BJ (cell line): ENCODE data around the gene POLD3. TPM values are rescaled to one million over a fixed set of nuclear protein-coding genes. Genes with fewer than 3 reads are reported as not detected.

Experiments
- CTCF ChIA-PET: fragments of 350-600 bp; formaldehyde crosslinking; extraction: SDS; loops from one replicate; lab custom pipeline; 2021; ENCODE audit warnings: antibody characterized with exemption, inconsistent platforms; lab: Yijun Ruan, JAX
- POLR2A ChIA-PET: fragments of 300-600 bp; sonication (Branson Sonifier 250); formaldehyde crosslinking; extraction: SDS; loops from one replicate; lab custom pipeline; 2021; ENCODE audit warnings: antibody characterized with exemption; lab: Charles Lee
- DNase-seq: peaks from one replicate; pipeline ENCODE4 v3.0.0-alpha.2; 2011; ENCODE audit warnings: low read depth
- H3K27me3 ChIP-seq: 2 replicates; pipeline ENCODE4 v1.6.0; 2011; ENCODE audit warnings: low read length; ENCODE audit not compliant: control insufficient read depth, insufficient read depth
- H3K36me3 ChIP-seq: 2 replicates; pipeline ENCODE4 v1.5.1; 2011; ENCODE audit warnings: low read length; ENCODE audit not compliant: control insufficient read depth, insufficient read depth
- H3K4me3 ChIP-seq: 2 replicates; pipeline ENCODE4 v1.5.1; 2011; ENCODE audit warnings: low read depth, mild to moderate bottlenecking, control low read depth, low read length
- polyA plus RNA-seq: library from polyadenylated mRNA; depleted of rRNA; stranded (reverse); fragments of >200 nt; gene quantifications from 2 replicates; pipeline ENCODE4 v1.2.3, GENCODE V29; 2011
- TF ChIP-seq, protein P1 (sequence below): IDR thresholded peaks from 2 replicates; pipeline ENCODE4 v1.5.1; 2011; ENCODE audit warnings: low read depth, mild to moderate bottlenecking, control low read depth, inconsistent platforms, low read length, moderate library complexity; ENCODE audit not compliant: insufficient read depth

Gene POLD3
- polyA plus RNA-seq, 1 experiment: 11.4 TPM

DNA sequence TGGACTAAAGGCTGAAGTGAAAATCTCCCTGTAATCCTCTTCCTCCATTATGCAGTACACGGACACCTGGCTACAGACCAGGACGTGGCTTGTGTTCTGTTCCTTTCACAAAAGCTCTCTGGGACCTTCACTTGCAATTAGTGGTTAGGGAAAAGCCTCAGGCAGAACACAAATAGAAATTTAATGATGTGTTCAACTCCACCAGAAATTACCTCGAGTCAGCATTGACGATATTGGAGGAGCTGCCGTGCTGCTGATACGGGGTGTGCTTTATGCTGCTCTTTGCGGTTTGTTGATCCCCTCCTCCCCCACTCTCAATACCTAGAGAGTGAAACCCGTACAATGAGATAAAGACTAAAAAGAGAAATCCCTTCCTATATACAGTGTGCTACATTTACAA lies 48.9 kb downstream of the POLD3 start:
- ChIA-PET CTCF (interaction anchor here (0.9 to 1.6 kb wide), 4 partner anchors 11 to 85 kb away, joined by 3 to 4 read pairs (median 4); no protein-coding TSS in a partner anchor), POLR2A (no interaction called here)
- Histone ChIP-seq H3K4me3 (no peak overlapping the region), H3K36me3 (peaks cover 4% of the 10 kb centered on the region), H3K27me3 (no peaks in the 10 kb centered on the region)
- DNase-seq: no peak
- TF ChIP-seq, protein P1, sequence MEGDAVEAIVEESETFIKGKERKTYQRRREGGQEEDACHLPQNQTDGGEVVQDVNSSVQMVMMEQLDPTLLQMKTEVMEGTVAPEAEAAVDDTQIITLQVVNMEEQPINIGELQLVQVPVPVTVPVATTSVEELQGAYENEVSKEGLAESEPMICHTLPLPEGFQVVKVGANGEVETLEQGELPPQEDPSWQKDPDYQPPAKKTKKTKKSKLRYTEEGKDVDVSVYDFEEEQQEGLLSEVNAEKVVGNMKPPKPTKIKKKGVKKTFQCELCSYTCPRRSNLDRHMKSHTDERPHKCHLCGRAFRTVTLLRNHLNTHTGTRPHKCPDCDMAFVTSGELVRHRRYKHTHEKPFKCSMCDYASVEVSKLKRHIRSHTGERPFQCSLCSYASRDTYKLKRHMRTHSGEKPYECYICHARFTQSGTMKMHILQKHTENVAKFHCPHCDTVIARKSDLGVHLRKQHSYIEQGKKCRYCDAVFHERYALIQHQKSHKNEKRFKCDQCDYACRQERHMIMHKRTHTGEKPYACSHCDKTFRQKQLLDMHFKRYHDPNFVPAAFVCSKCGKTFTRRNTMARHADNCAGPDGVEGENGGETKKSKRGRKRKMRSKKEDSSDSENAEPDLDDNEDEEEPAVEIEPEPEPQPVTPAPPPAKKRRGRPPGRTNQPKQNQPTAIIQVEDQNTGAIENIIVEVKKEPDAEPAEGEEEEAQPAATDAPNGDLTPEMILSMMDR: no peak

DNA sequence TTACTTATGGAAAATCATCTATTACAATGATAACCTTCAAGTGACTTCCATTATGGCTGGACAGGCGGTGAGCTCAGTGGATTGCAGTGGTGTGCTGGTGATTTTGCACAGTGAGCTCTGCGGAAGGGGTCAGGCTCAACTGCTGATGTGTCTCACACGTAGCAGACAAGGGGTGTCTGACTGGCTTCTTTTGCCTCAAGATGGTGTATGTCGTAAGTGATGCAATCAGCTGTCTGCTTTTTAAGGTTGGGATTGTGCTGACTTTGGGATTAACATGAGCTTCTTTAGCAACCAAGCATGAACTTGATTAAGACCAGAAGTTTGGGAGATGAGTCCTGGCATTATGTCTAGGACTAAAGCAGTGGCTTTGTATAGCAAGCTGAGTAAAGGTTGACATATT lies 49.5 kb downstream of the POLD3 start:
- ChIA-PET CTCF (interaction anchor here (0.9 to 1.3 kb wide), 4 partner anchors 8 to 85 kb away, joined by 3 to 4 read pairs (median 3); no protein-coding TSS in a partner anchor), POLR2A (no interaction called here)
- H3K4me3 ChIP-seq: no peak overlapping the region
- peaks cover 4% of the 10 kb centered on the region for H3K36me3 ChIP-seq
- H3K27me3 ChIP-seq: no peaks in the 10 kb centered on the region
- TF ChIP-seq, protein P1: no peak
- no peak for DNase-seq

DNA sequence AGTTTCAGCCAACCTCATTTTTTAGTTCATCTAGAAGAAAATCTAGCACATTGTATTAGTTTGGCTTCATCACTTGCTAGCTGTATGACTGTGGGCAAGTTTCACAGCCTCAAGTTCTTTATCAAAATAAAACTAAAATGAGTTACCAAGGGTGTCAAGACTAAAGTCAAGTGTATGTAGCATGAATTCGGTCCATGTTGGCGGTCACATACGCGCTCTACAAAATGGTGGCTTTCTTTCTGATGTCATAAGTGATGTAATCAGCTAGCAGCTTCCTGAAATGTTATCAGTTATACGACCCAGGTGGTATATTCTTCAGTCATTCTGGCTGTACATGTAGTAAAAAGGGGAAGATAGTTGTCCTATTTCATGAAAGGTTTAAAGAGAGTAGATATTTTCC lies 50.5 kb downstream of the POLD3 start:
- TF ChIP-seq, protein P1: no peak
- DNase-seq: no peak
- Histone ChIP-seq H3K27me3 (no peaks in the 10 kb centered on the region), H3K36me3 (peaks cover 4% of the 10 kb centered on the region), H3K4me3 (no peak overlapping the region)
- CTCF ChIA-PET: interaction anchor here (1.1 kb wide), 1 partner anchor 9 kb away, joined by 3 read pairs; no protein-coding TSS in a partner anchor
- POLR2A ChIA-PET: no interaction called here

DNA sequence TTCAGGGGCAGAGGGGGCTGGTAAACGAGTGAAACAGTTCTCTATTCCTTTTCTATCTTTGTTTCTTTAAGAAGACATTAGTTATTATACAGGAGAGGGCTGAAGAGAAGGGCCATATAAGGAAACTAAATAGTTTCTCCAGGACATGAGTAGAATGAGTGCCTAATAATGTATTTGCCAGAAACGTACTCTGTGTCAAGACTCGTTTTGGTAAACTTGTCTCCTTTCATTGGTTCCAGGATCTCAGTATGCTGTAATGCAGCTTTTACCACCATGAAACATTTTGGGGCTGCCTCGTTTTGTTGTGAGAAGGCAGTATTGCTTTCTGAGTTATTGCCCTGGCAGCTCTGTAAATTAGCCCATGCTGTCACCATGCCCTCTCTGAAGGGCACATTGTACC lies 51.7 kb downstream of the POLD3 start:
- Histone ChIP-seq H3K27me3 (no peaks in the 10 kb centered on the region), H3K36me3 (peaks cover 4% of the 10 kb centered on the region), H3K4me3 (no peak overlapping the region)
- CTCF ChIA-PET: no interaction called here
- TF ChIP-seq, protein P1: no peak
- no peak for DNase-seq
- POLR2A ChIA-PET: no interaction called here

DNA sequence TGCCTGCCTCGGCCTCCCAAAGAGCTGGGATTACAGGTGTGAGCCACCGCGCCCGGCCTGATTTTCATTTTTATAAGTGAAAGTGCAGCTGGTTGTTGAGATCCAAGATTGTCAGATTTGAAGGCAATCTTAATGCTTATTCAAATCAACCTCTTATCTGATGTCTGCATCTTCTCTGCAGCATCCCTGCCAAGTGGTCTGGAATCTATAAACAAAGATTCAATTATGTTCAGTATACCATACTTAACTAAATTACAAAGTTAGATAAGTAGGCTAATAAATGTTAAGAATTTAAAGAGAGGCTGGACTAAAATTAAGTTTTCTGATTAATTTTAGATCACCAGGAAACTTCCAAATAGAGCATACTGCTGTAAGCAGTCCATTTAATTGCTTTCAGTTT lies 53.8 kb downstream of the POLD3 start:
- POLR2A ChIA-PET: no interaction called here
- H3K36me3 ChIP-seq: peaks cover 1% of the 10 kb centered on the region; the same call in 1 of the 2 replicates
- TF ChIP-seq, protein P1: no peak

More for the DNA sequence above, 53.8 kb downstream of the POLD3 start:
- no peak for DNase-seq
- Histone ChIP-seq H3K27me3 (no peaks in the 10 kb centered on the region), H3K4me3 (no peak overlapping the region)
- CTCF ChIA-PET: interaction anchor here (0.7 to 1.2 kb wide), 3 partner anchors 55 to 86 kb away, joined by 3 read pairs; partner anchors contain the start of gene CHRDL2
